ENCODE measurements around the gene NAIF1.
"Not testable (repeated sequence)": the region's sequence is repeated elsewhere in the genome, so short reads cannot be mapped to it uniquely, and the experiment has no call there.

NAIF1 gene

DNA sequence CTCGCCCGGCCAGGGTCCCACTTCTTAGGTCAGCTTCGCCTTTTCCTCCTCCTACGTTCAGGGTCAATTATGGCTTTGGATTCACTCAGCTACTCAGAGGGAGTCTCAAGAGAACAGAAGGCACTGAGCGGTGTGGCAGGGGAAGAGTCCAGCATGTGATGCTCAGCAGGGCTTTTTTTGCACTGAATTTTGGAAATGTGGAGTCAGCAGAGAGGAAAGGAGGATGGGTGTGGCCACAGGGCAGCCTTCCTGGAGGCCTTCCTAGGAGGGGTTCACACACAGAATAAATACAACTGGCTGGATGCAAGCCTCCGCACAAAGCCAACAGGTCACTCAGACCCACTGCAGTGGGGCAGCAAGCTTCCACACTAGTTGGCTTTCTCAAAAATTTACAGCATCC lies 4.8 kb downstream of the NAIF1 start:
- no peak for FAIRE-seq
- DNase-seq (ENCODE audit: low spot score): no peak

DNA sequence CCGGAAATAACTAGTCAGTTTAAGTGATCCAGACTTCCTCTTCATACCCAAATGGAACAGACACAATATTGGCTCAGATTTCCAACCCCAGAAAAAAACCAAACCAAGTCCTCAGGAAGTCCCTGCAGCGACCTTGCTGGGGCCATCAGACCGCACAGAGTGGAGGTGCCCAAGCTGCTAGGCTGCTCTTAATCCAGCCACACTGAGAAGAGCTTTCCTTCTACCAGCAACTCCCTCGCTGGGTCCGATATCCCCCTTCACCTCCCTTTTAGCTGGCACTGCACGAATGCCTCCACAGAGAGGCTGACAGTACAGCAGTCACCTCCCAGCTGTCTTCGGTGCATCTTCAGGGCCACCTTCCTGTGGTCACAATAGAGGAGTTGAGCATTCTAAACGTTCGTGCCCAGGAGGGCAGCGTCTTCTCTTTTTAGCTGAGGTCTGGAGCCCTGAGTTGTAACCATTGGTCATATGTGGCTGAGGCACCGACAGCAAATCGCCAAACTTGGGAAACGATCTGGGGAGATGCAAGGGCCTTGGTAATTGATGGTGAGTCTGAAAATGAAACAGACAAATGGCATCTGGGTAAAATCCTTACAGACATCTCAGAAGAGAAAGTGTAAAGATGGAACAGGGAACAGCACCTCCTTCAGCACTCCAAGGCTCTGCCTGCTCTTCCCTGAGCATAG lies 5.7 kb downstream of the NAIF1 start:
- no peak for FAIRE-seq

DNA sequence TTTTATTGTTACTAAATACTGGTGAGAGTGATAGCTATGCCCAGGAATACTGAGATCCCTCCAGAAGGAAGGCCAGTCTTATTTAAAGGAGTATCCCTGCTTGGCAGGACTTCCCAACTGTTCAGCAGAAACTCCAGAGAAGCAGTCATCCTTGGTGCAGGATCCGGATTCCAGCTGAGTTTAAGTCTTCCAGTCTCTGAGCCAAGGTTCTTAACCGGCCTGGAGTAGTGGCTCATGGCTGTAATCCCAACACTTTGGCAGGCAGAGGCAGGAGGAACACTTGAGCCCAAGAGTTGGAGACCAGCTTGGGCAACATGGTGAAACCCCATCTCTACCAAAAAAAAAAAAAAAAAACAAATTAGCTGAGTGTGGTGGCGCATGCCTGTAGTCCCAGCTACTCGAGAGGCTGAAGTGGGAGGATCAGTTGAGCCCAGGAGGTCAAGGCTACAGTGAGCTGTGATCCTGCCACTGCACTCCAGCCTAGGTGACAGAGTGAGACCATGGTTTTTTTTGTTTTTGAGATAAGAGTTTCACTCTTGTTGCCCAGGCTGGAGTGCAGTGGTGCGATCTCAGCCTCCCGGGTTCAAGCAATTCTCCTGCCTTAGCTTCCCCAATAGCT lies 7.6 kb downstream of the NAIF1 start:
- DNase-seq (ENCODE audit: low spot score) (no peak), FAIRE-seq (no peak)

More for the DNA sequence above, 5.7 kb downstream of the NAIF1 start:
- DNase-seq (ENCODE audit: low spot score): no peak

DNA sequence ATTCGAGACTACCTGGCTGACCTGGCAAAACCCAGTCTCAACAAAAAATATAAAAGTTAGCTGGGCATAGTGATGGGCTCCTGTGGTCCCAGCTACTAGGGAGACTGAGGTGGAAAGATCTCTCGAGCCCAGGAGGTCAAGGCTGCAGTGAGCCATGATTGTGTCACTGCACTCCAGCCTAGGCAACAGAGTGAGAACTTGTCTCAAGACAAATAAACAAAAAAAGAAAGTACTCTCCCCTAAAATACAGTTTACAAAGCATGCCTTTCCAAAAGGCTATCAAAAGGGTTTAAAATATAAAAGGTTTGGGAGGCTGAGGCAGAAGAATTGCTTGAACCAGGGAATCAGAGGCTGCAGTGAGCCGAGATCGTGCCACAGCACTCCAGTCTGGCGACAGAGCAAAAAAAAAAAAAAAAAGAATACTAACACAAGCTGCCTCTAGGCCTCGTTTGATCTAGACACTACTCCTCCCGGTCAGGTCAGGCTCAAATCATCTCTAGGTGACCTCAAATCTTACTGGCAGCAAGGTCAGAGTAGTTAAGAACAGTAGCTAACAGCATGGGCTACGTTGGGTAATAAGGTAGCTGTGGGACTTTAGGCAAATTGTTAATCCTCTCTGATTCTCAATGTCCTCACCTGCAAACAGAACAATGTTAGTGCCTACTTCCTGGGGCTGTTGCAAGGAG lies 9.3 kb downstream of the NAIF1 start:
- no peak for FAIRE-seq
- no peak for DNase-seq (ENCODE audit: low spot score)

DNA sequence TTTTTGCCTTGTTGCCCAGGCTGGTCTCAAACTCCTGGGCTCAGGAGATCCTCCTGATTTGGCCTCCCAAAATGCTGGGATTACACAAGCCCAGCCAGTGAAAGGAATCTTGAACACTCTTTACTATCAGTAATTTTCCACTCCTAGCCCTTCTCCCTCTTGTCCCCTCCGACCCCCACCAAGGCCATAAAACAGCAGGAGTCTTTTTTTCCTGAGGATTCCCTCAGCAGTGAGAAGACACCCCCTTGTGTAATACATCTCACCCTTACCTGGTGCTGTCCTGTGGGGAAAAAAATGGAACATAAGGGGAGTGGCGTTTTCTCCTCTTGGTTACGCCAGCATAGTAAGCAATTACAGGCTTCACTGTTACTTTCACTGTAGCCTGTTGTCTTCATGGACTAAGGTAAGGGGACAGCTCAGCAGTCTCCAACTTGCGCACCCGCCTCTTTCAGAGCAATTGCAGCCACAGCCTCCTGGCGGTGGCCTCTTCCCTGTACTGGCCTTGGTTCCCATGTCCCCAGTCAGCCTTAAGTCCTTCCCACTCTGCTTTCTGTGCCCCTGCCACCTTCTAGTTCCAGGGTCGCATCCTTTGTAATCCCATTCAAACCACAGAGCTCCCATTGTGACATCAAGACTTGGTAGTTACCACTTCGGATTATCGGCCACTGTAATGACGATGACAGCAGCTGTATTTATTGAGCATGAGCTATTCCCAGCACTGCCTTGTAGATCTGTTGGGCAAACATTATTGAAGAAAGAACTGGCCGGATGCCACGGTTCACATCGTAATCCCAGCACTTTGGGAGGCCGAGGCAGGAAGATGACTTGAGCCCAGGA lies 10.0 kb downstream of the NAIF1 start:
- FAIRE-seq (no peak), DNase-seq (ENCODE audit: low spot score) (no peak)

DNA sequence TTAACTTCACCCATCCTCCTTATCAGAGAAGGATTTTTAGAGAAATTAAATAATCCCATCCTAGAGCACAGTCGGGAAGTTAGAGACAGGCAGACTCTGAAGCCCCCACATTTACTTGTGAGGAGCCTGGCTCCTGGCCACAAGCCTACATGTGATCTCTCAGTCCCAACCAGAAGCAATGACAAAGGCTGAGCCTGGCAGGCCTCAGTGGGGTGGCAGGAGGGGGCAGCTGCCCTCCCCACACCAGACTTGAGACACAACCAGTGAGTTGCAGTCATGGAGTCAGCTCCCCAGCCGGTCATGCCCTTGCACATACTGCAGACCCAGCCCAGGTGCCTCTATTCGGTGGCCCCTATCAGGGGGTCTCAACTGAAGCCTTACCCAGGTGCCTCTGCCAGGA lies 11.0 kb downstream of the NAIF1 start:
- FAIRE-seq (no peak), DNase-seq (ENCODE audit: low spot score) (no peak)

DNA sequence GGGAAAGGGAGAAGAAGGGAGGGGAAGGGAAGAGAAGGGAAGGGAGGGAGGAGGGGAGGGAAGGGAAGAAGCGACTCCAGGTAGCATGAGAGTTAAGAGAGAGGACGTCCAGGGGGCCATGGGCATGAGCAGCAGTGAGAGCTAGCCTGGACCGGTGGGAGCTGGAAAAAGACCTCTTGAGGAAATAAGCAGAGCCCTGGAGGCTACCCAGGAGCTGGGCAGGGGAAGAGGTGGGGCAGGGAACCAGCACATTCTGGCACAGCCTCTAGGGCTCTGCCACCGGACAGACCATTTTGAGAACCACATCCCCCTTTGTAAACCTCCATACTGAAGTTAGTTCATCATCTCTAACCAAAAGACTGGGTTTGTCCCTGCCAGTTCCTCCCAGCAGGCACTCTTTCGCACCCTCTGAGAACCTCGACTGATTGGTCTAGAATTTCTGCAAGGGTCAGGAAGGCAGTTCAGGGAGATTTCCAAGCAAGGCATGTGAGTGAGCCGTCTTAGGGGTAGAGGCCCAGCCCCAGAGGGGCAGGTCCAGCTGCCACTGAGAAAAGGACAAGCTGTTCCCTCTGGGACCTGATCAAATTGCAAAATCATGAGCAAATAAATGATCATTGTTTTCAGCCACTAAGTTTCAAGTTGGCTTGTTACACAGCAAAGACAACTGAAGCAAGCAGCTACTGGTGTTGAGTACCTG lies 11.6 kb downstream of the NAIF1 start:
- no peak for DNase-seq (ENCODE audit: low spot score)
- FAIRE-seq: no peak

DNA sequence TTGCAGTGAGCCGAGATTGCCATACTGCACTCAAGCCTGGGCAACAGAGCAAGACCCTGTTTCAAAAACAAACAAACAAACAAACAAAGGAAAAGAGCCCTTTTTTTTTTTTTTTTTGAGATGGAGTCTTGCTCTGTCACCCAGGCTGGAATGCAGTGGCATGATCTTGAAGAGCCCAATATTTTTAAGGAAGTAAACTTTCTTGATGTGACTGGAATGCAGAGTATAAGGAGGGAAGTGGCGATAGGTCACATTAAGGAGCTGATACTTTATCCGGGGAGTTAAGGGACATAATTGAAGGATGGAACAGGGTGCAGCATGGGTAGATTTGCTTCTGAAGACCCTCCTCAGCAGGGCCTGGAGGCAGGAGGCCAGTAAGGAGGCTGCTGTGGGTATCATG lies 13.0 kb downstream of the NAIF1 start:
- DNase-seq (ENCODE audit: low spot score): no peak
- FAIRE-seq: no peak

DNA sequence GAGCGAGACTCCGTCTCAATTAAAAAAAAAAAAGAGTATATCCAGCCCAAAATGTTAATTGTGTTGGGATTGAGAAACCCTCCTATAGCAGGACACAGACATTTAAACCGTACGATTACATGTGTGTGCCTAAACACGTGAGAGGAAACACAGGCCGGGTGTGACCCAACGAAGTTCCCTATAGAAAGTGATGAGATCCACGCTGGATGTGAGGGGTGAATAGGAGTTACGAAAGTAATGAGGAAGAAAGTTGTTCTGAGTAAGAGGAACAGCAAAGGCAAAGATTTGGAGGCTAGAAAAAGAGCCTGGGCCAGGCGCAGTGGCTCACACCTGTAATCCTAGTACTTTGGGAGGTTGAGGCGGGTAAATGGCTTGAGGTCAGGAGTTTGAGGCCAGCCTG lies 13.6 kb downstream of the NAIF1 start:
- DNase-seq (ENCODE audit: low spot score) (no peak), FAIRE-seq (no peak)

DNA sequence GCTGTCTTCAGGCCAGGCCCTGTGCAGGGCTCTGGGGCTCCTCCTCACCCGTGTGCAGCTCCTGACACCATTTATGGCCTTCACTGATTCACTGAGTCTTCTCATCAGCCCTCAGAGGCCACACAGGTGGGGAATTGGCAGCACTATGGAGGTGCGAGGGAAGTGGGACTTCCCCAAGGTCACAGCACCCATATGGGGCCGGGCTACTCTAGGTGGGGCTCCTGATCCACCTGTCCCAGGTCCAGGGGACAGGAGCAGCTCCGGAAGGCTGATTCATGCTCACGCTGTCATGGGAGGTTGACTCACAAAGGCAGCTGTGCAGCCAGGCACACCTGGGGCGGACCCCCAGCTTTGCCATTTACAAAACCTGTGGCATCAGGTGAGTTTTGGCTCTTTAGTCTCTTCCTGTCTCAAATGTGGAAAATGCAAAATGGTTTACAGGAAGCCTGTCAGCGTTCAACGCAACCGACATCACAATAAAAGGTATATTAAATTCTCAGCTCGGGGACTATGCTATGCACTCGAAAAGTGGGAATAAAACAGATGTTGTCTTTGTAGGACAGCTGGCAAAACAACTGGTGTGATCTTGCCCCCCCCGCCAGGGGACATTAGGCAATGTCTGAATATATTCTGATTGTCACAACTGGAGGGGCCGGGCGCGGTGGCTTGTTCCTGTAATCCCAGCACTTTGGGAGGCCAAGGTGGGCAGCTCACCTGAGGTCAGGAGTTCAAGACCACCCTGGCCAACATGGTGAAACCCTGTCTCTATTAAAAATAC lies 15.0 kb downstream of the NAIF1 start:
- FAIRE-seq (no peak), DNase-seq (ENCODE audit: low spot score) (no peak)

DNA sequence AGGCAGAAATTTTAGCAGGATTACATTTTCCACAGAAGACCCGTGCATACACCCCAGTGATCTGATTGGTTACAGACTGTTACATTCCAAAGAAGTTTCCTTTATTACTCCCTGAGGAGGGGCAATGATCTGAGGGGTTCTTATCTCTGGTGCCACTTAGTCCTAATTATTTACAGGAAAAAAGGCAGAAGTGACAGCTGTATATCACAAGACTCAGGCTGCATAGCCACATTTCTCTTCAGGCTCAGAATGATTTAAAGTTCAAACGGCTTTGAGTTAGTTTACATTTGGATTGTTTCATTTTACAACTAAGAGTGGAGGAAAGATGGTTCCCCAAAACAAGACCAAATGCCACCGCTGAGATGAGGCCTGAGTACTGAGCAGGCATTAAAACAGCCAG lies 17.3 kb downstream of the NAIF1 start:
- DNase-seq (ENCODE audit: low spot score) (no peak), FAIRE-seq (no peak)

DNA sequence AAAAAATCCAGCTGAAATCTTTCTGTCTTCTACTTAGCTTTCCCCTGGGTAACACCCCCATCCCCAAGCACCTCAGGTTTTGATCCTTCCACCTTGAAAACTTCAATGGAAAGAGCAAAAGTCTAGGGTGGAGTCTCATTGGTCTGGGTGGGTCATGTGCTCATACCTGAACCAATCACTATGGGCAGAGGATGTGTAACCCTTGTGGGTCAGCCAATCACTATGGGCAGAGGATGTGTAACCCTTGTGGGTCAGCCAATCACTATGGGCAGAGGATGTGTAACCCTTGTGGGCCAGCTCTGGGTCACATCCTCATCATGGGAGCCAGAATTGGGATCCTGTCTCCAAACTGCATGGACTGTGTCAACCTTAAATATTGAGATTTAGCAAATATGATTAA lies 18.5 kb downstream of the NAIF1 start:
- FAIRE-seq (peak; percentile 30), DNase-seq (ENCODE audit: low spot score) (no peak)

DNA sequence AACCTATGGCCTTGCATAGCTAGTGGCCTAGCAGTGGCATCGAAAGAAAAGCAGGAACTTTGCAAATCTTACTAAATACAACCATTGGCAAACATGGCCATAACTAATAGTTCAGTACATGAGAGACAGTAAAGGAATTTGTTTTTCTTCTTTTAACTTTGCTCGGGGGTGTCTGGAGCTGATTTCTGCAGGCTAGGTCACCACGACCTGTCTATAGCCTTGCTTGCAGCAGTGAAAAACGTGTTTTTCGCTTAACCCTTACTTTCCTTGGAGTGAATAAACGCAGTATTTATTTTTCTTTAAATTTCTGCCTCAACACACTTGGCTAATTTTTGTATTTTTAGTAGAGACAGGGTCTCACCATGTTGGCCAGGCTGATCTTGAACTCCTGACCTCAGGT lies 19.9 kb downstream of the NAIF1 start:
- DNase-seq (ENCODE audit: low spot score) (no peak), FAIRE-seq (no peak)

DNA sequence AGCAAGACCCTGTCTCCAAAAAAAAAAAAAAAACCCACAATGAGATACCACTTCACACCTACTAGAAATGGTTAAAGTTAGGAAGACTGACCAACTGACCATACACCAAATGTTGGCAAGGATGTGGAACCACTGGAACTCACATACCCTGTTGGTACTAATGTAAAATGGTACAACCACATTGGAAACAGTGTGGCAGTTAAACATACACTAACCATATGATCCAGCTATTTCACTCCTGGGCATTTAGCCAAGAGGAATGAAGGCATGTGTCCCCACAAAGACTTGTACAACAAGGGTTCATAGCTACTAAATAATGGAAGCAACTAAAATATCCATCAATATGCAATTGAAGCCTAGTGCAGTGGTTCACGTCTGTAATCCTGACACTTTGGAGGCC lies 21.3 kb downstream of the NAIF1 start:
- FAIRE-seq: no peak

DNA sequence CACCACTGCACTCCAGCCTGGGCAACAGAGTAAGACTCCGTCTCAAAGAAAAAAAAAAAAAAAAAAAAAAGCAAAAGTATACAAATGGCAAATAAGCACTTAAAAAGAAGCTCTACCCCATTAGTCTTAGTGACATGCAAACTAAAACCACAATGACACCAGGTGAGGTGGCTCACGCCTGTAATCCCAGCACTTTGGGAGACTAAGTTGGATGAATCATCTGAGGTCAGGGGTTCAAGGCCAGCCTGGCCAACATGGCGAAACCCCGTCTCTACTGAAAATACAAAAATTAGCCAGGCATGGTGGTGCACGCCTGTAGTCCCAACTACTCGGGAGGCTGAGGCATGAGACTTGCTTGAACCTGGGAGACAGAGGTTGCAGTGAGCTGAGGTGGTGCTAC lies 21.7 kb downstream of the NAIF1 start:
- not testable (repeated sequence) for DNase-seq (ENCODE audit: low spot score); FAIRE-seq

More for the DNA sequence above, 21.3 kb downstream of the NAIF1 start:
- DNase-seq (ENCODE audit: low spot score): no peak

DNA sequence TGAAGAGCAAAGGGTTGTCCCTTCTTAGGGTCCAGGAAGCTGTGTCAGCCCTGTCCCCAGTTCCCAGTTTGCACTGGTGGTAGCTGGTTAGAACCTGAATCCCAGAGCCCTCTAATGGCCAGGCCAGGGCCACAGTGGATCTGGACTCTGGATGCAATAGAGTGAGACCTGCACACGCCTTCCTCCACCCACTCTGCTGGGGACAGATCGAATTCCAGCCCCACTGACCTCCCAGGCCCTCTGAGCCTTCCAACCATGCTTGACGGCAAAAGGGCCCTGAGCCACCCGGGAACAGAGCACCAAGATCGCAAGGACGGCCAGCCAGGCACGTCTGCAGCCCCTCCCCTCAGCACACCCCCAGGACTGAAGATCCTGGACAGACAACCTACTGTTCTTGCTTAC lies 23.7 kb downstream of the NAIF1 start:
- FAIRE-seq (no peak), DNase-seq (ENCODE audit: low spot score) (no peak)

DNA sequence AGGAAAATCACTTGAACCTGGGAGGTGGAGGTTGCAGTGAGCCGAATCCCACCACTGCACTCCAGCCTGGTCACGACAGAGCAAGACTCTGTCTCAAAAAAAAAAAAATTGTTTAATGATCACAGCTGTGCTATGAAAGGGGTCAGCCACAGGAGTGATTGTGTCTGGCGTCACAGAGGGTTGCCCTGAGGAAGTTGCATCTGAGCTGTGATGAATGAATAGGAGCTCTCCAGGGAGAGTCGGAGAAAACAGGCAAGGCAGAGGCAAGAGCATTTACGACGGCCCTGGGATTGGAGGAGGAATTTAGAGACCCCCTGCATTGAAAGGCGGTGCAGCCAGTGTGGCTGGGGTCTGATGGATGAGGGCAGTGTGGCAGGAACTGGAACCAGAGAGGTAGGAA lies 25.1 kb downstream of the NAIF1 start:
- DNase-seq (ENCODE audit: low spot score) (no peak), FAIRE-seq (no peak)

DNA sequence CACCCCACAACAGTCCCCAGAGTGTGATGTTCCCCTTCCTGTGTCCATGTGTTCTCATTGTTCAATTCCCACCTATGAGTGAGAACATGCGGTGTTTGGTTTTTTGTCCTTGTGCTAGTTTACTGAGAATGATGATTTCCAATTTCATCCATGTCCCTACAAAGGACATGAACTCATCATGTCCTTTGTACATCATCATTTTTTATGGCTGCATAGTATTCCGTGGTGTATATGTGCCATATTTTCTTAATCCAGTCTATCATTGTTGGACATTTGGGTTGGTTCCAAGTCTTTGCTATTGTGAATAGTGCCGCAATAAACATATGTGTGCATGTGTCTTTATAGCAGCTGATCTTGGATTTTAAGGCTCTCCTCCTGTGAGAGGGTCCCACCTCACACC lies 26.3 kb downstream of the NAIF1 start:
- FAIRE-seq; DNase-seq (ENCODE audit: low spot score): not testable (repeated sequence)

DNA sequence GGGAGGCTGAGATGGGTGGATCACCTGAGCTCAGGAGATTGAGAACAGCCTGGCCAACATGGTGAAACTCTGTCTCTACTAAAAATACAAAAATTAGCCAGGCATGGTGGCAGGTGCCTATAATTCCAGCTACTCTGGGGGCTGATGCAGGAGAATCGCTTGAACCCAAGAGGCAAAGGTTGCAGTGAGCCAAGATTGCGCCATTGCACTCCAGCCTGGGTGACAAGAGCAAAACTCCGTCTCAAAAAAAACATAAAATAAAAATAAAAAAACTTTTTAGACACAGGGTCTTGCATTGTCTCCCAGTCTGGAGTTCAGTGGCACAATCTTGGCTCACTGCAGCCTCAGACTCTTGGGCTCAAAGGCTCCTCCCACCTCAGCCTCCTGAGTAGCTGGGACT lies 30.6 kb downstream of the NAIF1 start:
- DNase-seq (ENCODE audit: low spot score); FAIRE-seq: not testable (repeated sequence)
